Stimulated activated naive B cell treated with anti-CD40 and anti-IgM and Interleukin-4, amounts not matched to agents 10 μg/mL and 1 μg/mL and 100 μg/mL, for 72 hours (primary cell): ENCODE measurements around the gene CNTNAP4.
A peak's percentile ranks its signal among the peaks of the same experiment; 100 is the strongest.

Source experiments
- ATAC-seq, 2 donors: fragments of 150-1000 bp; cut with Tn5 transposase; replicated peaks; 2 replicates each; pipeline ENCODE4 v1.10.0; 2021; ENCODE audit warnings: moderate library complexity in 1 of 2
- DNase-seq: peaks from one replicate; pipeline ENCODE4 v3.0.0; 2021
- H3K27ac Mint-ChIP-seq: one replicate; pipeline ENCODE4 v1.8.0; 2022; ENCODE audit warnings: mild to moderate bottlenecking, mixed read lengths
- H3K27me3 Mint-ChIP-seq, 2 donors: one replicate each; pipeline ENCODE4 v1.8.0; 2022; ENCODE audit warnings: mixed read lengths in 2 of 2
- H3K36me3 Mint-ChIP-seq, 2 donors: one replicate each; pipeline ENCODE4 v1.8.0; 2022; ENCODE audit warnings: mixed read lengths in 2 of 2, mild to moderate bottlenecking in 1 of 2
- H3K4me1 Mint-ChIP-seq, 2 donors: one replicate each; pipeline ENCODE4 v1.8.0; 2022; ENCODE audit warnings: mixed read lengths in 2 of 2, mild to moderate bottlenecking in 1 of 2
- H3K4me3 Mint-ChIP-seq, 2 donors: one replicate each; pipeline ENCODE4 v1.8.0; 2022; ENCODE audit warnings: mild to moderate bottlenecking in 2 of 2, mixed read lengths in 2 of 2, moderate library complexity in 1 of 2
- H3K9me3 Mint-ChIP-seq, 2 donors: one replicate each; pipeline ENCODE4 v1.8.0; 2022; ENCODE audit warnings: mixed read lengths in 2 of 2, mild to moderate bottlenecking in 1 of 2

The CNTNAP4 gene

DNA sequence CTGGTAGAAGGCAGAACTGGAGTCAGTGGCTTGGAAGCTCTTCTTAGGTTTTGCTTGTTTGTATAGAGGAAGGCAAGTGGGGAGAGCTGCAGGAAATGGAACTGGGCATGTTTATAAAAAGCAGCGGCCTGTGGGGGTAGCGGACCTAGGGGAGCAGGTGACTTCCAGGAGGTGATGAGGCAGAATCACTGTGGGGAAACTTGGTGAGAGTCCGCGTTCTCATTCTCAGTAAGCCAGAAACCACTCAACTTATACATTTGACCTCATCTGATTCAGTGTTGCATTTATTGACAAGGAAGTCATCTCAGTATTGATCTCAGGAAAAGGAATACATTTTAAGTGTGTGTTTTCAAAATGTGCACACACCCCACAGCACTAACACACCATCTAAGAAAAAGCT, 299.8 kb downstream of the CNTNAP4 start:
- H3K9me3 Mint-ChIP-seq, result no peaks in the 10 kb centered on the region
- H3K27me3 Mint-ChIP-seq, result no peaks in the 10 kb centered on the region

DNA sequence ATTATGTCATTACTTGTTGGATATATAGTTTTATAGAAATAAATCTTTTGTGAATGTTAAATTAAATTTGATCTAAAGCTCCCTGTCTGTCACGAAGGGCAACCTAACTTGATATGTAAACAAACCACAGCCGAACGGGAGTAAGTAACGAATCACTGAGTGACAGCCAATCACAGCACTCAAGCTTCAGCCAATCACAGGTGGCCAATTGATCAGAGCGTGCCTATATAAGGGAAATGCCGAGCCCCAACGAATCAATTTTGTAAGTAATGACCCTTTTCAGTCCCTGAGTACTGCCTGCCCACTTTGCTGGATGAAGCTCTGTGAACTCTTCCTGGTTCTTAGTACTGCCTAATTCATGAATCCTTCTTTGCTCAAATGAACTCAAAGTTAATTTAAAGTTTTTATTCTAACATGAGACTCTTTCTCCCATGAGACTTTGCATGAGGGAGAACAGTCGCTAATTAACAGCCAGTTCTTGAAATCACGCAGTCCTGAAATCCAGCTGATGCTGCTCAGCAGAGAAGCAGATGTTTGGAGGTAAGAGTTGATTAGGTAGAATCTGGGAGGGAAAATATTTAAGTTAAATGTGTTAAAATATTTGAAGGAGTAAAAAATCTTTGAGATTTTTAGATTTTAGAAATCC, 302.2 kb downstream of the CNTNAP4 start:
- ATAC-seq, result no peak
- Mint-ChIP-seq H3K36me3 (no peaks in the 10 kb centered on the region), H3K9me3 (no peaks in the 10 kb centered on the region), H3K4me1 (no peaks in the 10 kb centered on the region), H3K4me3 (no peak overlapping the region), H3K27me3 (no peaks in the 10 kb centered on the region), H3K27ac (no peak overlapping the region)
- DNase-seq, result no peak

More for the DNA sequence above, 299.8 kb downstream of the CNTNAP4 start:
- DNase-seq (no peak), ATAC-seq (peak in 1 of 2 donors; percentile 43)
- Mint-ChIP-seq H3K27ac (no peak overlapping the region), H3K36me3 (no peaks in the 10 kb centered on the region), H3K4me3 (no peak overlapping the region), H3K4me1 (no peaks in the 10 kb centered on the region)

DNA sequence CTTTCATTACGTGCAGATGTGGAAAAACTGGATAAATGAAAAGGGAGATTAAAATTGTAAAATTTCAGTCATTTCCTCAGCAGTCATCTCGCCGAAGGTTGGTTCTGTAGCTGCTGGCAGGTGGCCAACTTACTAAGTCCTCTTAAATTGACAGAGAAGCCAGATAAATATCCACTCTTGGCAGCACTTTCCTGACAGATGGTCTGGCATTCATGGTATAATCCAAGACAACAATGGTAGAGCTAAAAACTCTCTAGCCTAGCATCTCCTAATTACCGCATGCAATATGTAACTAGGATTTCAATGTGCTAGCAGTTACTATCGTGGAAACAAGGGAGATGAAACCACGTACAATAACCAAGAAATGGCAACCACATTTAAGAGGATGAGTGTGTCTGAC, 306.3 kb downstream of the CNTNAP4 start:
- Mint-ChIP-seq H3K27me3 (no peaks in the 10 kb centered on the region), H3K4me1 (no peaks in the 10 kb centered on the region), H3K4me3 (no peak overlapping the region), H3K36me3 (no peaks in the 10 kb centered on the region), H3K9me3 (no peaks in the 10 kb centered on the region), H3K27ac (no peak overlapping the region)
- DNase-seq (no peak), ATAC-seq (no peak)

DNA sequence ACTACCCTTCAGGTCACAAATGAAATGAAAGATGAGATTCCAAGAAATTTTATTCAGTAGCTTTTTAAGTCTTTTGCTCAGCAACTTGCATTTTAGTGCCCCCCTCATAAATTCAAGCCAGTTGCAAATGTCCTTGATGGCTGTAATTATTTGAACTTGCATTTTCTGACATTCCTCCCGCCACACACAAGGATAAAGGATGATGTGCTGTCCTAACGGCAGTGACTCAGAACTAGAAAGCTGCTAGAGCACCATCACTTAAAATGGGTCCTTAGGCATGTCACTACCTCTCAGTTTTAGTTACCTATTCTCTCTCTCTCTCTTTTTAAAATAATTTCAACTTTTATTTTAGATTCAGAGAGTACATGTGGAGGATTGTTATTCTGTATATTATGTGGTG, 306.7 kb downstream of the CNTNAP4 start:
- Mint-ChIP-seq H3K9me3 (no peaks in the 10 kb centered on the region), H3K27ac (no peak overlapping the region), H3K4me3 (no peak overlapping the region), H3K27me3 (no peaks in the 10 kb centered on the region), H3K4me1 (no peaks in the 10 kb centered on the region), H3K36me3 (no peaks in the 10 kb centered on the region)
- no peak for DNase-seq
- no peak for ATAC-seq

DNA sequence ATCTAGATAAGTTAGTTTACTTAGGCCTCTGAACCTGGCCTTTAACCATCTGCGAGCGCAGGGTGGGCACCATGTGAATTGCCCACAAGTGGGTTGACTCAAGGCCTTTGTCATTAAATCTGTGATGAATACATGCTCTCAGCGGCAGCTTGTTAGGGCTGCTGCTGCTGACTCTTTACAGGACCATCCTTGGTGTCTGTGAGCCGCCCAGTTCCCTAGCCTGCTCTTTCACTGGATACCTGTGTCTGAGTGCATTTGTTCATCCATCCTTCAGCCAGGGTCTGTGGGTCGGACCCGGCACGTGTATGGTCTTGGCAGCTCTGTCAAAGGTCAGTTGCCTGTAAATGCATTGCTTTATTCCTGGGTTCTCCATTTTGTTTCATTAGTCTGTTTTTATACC, 321.3 kb downstream of the CNTNAP4 start:
- no peaks in the 10 kb centered on the region for H3K9me3 Mint-ChIP-seq

DNA sequence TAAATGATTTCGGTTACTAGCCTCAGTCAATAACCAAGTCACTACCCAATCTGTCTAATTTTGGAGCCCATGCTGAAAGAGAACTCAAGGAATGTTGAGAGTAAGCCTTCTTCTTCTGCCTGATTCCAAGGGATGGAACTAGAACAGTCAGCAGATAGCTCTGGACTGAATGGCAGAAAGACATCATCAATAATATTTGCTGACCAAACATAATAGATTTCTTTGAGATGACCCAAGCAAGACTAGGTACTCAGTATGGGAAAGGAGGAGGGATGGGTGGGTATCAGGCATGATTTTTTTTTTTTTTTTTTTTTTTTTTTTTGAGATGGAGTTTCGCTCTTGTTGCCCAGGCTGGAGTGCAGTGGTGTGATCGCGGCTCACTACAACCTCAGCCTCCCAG, 330.1 kb downstream of the CNTNAP4 start:
- Mint-ChIP-seq H3K27ac (no peak overlapping the region), H3K27me3 (no peaks in the 10 kb centered on the region), H3K9me3 (peaks cover 0 to 4% of the 10 kb centered on the region in 2 donors), H3K4me3 (no peak overlapping the region), H3K4me1 (no peaks in the 10 kb centered on the region), H3K36me3 (no peaks in the 10 kb centered on the region)
- no peak for DNase-seq
- ATAC-seq, result no peak

More for the DNA sequence above, 321.3 kb downstream of the CNTNAP4 start:
- Mint-ChIP-seq H3K4me3 (no peak overlapping the region), H3K4me1 (no peaks in the 10 kb centered on the region), H3K27me3 (no peaks in the 10 kb centered on the region), H3K36me3 (no peaks in the 10 kb centered on the region), H3K27ac (no peak overlapping the region)
- ATAC-seq, result no peak
- no peak for DNase-seq
